GM12878 (cell line): Measurements from ENCODE around the gene LMAN2.

Source experiments
- CHD1 ChIP-seq: IDR thresholded peaks from 2 replicates; pipeline ENCODE4 v1.6.1; 2012; ENCODE audit warnings: low read depth, low read length, improper control_type of control experiment
- EZH2 ChIP-seq: IDR thresholded peaks from 2 replicates; pipeline ENCODE4 v1.6.1; 2012; ENCODE audit warnings: low read depth, mild to moderate bottlenecking, control low read depth, inconsistent platforms, low read length, borderline replicate concordance; ENCODE audit not compliant: control insufficient read depth
- IRF4 ChIP-seq: IDR thresholded peaks from 2 replicates; pipeline ENCODE4 v1.6.1; 2011; ENCODE audit warnings: low read depth, low read length
- MXI1 ChIP-seq: fragments of 150-350 bp; IDR thresholded peaks from 2 replicates; pipeline ENCODE4 v1.6.1; 2011; ENCODE audit warnings: low read depth, mild to moderate bottlenecking, inconsistent platforms, low read length, improper control_type of control experiment
- NFXL1 ChIP-seq: fragments of 450-650 bp; IDR thresholded peaks from 2 replicates; pipeline ENCODE4 v1.6.1; 2017; ENCODE audit warnings: antibody characterized with exemption, mild to moderate bottlenecking, borderline replicate concordance
- POLR2A ChIP-seq: IDR thresholded peaks from 2 replicates; pipeline ENCODE4 v1.6.1; 2011; ENCODE audit warnings: low read depth, mild to moderate bottlenecking, low read length
- POLR2AphosphoS5 ChIP-seq: IDR thresholded peaks from 2 replicates; pipeline ENCODE4 v1.6.1; 2011; ENCODE audit warnings: mild to moderate bottlenecking, low read length, inconsistent platforms
- RAD21 ChIP-seq: IDR thresholded peaks from 2 replicates; pipeline ENCODE4 v1.6.1; 2011; ENCODE audit warnings: mild to moderate bottlenecking, low read depth, low read length, moderate library complexity; ENCODE audit not compliant: insufficient read depth
- SREBF2 ChIP-seq: IDR thresholded peaks from 2 replicates; pipeline ENCODE4 v1.6.1; 2012; ENCODE audit warnings: mild to moderate bottlenecking, low read length
- ZSCAN29 ChIP-seq: fragments of 450-650 bp; IDR thresholded peaks from 2 replicates; pipeline ENCODE4 v1.6.1; 2017; ENCODE audit warnings: mild to moderate bottlenecking, moderate library complexity
- TF ChIP-seq, protein P1 (sequence below), 3 experiments: IDR thresholded peaks in 2 of 3; conservative IDR thresholded peaks in 1 of 3; 2 replicates each; pipeline ENCODE4 v1.5.1; 2011; ENCODE audit warnings: low read depth in 3 of 3, low read length in 3 of 3, mild to moderate bottlenecking in 3 of 3, control low read depth in 2 of 3, moderate library complexity in 2 of 3, inconsistent platforms in 1 of 3, mixed read lengths in 1 of 3; ENCODE audit not compliant: control insufficient read depth in 2 of 3, insufficient read depth in 1 of 3; ENCODE audit errors: extremely low read depth in 1 of 3
- TF ChIP-seq, protein P2 (sequence below): IDR thresholded peaks from 2 replicates; pipeline ENCODE4 v1.6.1; 2012; ENCODE audit warnings: low read length, inconsistent platforms

DNA sequence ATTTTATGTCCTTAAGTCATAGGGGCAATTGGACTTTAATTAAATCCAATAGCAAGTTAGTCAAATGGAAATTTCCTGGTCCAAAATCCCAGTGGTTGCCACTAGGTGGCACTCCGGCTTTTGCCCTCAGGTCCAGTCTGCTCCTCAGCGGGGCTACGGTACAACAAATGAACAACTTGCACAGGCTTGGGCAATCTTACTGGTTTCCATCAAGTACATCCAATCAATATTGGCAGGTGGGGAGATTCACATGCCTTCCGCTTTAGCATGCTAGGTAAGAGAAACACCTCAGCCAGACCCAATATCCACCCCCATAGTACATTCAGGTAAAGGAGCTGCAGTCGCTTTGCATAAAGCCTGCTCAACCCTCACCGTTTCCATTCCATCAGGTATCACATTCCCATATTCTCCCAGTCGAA, 33.5 kb downstream of the LMAN2 start:
- TF ChIP-seq SREBF2 (no peak), ZSCAN29 (no peak), POLR2AphosphoS5 (no peak), IRF4 (0 out of 2 replicates have a peak, but pooled peaks have one; percentile 19), RAD21 (peak; percentile 90), MXI1 (no peak), POLR2A (no peak), CHD1 (no peak), EZH2 (no peak), NFXL1 (no peak)
- TF ChIP-seq, protein P1, sequence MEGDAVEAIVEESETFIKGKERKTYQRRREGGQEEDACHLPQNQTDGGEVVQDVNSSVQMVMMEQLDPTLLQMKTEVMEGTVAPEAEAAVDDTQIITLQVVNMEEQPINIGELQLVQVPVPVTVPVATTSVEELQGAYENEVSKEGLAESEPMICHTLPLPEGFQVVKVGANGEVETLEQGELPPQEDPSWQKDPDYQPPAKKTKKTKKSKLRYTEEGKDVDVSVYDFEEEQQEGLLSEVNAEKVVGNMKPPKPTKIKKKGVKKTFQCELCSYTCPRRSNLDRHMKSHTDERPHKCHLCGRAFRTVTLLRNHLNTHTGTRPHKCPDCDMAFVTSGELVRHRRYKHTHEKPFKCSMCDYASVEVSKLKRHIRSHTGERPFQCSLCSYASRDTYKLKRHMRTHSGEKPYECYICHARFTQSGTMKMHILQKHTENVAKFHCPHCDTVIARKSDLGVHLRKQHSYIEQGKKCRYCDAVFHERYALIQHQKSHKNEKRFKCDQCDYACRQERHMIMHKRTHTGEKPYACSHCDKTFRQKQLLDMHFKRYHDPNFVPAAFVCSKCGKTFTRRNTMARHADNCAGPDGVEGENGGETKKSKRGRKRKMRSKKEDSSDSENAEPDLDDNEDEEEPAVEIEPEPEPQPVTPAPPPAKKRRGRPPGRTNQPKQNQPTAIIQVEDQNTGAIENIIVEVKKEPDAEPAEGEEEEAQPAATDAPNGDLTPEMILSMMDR (IDR thresholded peaks at IDR 0.05 in 2 of 3, conservative IDR thresholded peaks at IDR 0.05 in 1 of 3; ENCODE audit: control insufficient read depth in 2 of 3, extremely low read depth in 1 of 3, insufficient read depth in 1 of 3, low read depth in 3 of 3, low read length in 3 of 3) = peak; percentile 85 to 97 (median 93)
- TF ChIP-seq, protein P2, sequence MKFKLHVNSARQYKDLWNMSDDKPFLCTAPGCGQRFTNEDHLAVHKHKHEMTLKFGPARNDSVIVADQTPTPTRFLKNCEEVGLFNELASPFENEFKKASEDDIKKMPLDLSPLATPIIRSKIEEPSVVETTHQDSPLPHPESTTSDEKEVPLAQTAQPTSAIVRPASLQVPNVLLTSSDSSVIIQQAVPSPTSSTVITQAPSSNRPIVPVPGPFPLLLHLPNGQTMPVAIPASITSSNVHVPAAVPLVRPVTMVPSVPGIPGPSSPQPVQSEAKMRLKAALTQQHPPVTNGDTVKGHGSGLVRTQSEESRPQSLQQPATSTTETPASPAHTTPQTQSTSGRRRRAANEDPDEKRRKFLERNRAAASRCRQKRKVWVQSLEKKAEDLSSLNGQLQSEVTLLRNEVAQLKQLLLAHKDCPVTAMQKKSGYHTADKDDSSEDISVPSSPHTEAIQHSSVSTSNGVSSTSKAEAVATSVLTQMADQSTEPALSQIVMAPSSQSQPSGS = no peak
